Activated naive CD4-positive, alpha-beta T cell treated with anti-CD3 and anti-CD28 coated beads, Interleukin-2, amount 50 U/mL, for 72 hours (primary cell): ENCODE measurements around the gene SNX12. TPM values are rescaled to one million over a fixed set of nuclear protein-coding genes. Genes with fewer than 3 reads are reported as not detected.

Source experiments
- ATAC-seq, 2 donors: fragments of 150-1000 bp; cut with Tn5 transposase; 2 replicates each; pipeline ENCODE4 v1.10.0; 2021; ENCODE audit warnings: mild to moderate bottlenecking in 2 of 2, moderate library complexity in 2 of 2
- DNase-seq, 2 donors: peaks; one replicate each; pipeline ENCODE4 v3.0.0; 2021 to 2022; ENCODE audit warnings: low spot score in 2 of 2
- H3K27ac Mint-ChIP-seq, 2 donors: one replicate each; pipeline ENCODE4 v1.8.0; 2022; ENCODE audit warnings: mild to moderate bottlenecking in 2 of 2, mixed read lengths in 2 of 2
- H3K36me3 Mint-ChIP-seq, 2 donors: one replicate each; pipeline ENCODE4 v1.8.0; 2022; ENCODE audit warnings: mixed read lengths in 2 of 2
- H3K9me3 Mint-ChIP-seq, 2 donors: one replicate each; pipeline ENCODE4 v1.8.0; 2022; ENCODE audit warnings: mixed read lengths in 2 of 2
- total RNA-seq, 2 donors: library from RNA; stranded (reverse); gene quantifications; one replicate each; pipeline ENCODE4 v1.2.3, GENCODE V29; 2022

The SNX12 gene
- total RNA-seq, 2 donors from 2014 or later: 37.7 to 42.3 TPM

DNA sequence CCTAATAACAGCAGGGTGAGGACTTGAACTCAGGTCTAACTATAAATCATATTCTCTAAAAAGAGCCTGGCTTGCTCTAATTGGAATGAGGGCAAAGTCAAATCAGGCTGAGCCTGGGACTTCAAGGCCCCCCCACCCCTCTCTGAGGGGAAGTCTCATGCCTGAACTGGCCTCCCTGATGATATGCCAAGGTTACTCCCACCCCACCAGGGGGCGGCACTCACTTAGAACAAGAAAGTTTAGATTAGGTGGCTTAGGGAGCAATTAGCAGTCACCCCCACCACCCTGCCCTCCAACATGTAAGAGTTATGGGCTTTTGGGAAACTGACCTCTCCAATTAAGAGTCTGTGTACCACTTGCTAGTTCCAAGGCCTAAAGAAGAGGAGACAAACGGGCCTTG lies 30.2 kb upstream of the SNX12 start:
- H3K27ac Mint-ChIP-seq: no peak overlapping the region
- H3K9me3 Mint-ChIP-seq: no peaks in the 10 kb centered on the region
- peaks cover 0 to 5% of the 10 kb centered on the region in 2 donors for H3K36me3 Mint-ChIP-seq
- peak; percentile 30 to 37 for ATAC-seq
- DNase-seq: peak in 1 of 2 donors; percentile 69

DNA sequence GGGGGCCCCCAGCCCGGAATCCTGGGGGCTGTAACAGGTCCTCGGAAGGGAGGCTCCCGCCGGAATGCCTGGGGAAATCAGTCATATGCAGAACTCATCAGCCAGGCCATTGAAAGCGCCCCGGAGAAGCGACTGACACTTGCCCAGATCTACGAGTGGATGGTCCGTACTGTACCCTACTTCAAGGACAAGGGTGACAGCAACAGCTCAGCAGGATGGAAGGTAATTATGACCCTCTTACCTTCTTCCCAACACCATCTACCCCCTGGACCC lies 28.6 kb upstream of the SNX12 start:
- Mint-ChIP-seq H3K36me3 (peaks cover 0 to 5% of the 10 kb centered on the region in 2 donors), H3K9me3 (no peaks in the 10 kb centered on the region), H3K27ac (peak overlapping the region in 1 of 2 donors; percentile 90)
- no peak for ATAC-seq
- no peak for DNase-seq

DNA sequence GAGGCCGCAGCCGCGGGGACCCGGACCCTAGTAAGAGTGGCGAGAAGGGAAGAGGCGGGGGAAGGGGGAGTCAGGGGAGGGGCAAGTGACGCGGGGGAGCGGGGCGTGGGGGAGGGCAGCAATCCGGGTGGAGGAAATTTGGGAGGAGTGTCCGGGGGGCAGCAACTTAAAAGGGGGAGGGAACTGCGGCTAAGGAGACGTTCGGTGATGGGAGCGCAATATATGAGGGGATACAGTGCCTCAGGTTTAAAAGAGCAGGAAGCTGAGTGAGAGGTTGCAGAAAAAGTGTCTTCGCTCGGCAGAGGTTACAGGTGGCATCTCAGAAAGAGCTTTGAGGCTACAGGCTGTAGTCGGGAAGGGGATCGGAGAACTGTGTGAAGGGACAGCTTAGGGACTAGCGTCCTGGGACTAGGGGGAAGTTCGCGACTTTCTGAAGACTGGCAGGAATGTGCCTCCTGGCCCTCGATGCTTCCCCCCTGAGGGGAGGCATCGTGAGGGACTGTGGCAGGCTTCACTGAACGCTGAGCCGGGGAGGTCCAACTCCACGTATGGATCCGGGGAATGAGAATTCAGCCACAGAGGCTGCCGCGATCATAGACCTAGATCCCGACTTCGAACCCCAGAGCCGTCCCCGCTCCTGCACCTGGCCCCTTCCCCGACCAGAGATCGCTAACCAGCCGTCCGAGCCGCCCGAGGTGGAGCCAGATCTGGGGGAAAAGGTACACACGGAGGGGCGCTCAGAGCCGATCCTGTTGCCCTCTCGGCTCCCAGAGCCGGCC lies 28.0 kb upstream of the SNX12 start:
- DNase-seq (no peak), ATAC-seq (peak; percentile 65 to 68)
- Mint-ChIP-seq H3K27ac (peak overlapping the region; percentile 90 to 92), H3K36me3 (peaks cover 0 to 5% of the 10 kb centered on the region in 2 donors), H3K9me3 (no peaks in the 10 kb centered on the region)

DNA sequence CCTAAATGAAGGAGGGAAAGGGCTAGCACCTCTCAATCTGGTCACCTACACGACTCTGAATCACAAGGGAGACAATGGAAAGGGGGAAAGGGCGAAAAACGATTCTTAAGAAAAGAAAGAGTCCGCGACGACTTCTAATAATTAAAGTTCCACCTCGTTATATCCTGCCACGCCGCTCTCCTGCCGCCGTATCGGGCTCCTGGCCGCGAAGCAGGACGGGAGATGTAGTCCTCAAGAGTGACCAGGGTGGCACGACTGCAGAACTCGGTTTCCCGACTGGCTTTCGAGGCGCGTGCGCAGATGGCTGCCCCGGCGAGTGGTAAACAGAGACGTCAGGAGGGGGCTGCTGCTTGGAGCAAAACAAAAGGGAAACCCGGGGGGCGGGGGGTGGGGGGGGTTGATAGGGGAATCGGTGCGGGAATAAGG lies 27.4 kb upstream of the SNX12 start, which contains the start of gene FOXO4:
Gene FOXO4 (plus strand): TSS at position 297 of the 426 bp plus-strand sequence. CDS start 678 bp downstream, outside the sequence.
- peak; percentile 91 to 93 for ATAC-seq
- Mint-ChIP-seq H3K36me3 (peaks cover 0 to 5% of the 10 kb centered on the region in 2 donors), H3K9me3 (no peaks in the 10 kb centered on the region), H3K27ac (peak within 1 kb of the TSS; percentile 90 to 92)
- peak; percentile 79 to 83 for DNase-seq

DNA sequence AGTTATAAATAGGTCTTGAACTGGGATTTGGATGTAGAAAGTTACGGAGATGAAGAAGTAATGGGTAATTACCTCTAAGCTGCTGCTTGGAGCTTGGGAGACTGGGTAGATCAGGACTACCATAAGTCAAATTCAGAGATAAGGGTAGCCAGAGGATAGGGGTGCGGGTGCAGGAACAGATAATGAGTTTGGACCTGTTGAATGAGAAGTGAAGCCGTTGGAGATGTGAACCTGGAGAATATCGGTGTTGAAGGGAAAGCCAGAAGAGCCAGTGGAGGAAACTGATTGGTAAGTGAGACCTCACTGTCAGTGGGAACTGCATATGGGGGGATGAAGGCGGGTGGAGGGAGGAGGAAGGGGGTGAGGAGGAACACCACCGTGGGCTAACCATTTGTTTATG lies 26.9 kb upstream of the SNX12 start:
- Mint-ChIP-seq H3K9me3 (no peaks in the 10 kb centered on the region), H3K36me3 (peaks cover 0 to 5% of the 10 kb centered on the region in 2 donors), H3K27ac (peak overlapping the region; percentile 37 to 90)
- DNase-seq (no peak), ATAC-seq (no peak)

DNA sequence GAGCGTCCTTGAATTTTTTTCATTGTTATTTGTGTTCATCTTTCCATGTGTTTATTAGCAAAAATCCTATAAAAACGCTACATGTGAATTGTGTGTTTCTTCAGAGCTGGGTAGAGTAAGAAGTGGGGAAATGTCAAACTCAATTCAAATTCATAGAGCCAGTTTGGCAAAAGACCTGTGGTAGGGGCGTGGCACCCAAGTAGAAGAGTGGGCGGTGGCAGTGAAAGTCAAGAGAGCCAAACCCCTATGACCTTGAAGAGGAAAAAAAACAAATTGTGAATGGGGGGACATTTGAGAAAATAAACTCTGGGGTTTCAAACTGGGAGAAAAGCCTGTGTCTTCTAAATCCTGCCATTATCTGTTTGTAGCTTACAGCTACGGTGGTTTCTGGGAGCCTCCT lies 23.1 kb upstream of the SNX12 start:
- ATAC-seq (no peak), DNase-seq (no peak)
- H3K9me3 Mint-ChIP-seq: no peaks in the 10 kb centered on the region
- no peak overlapping the region for H3K27ac Mint-ChIP-seq
- peaks cover 0 to 4% of the 10 kb centered on the region in 2 donors for H3K36me3 Mint-ChIP-seq

DNA sequence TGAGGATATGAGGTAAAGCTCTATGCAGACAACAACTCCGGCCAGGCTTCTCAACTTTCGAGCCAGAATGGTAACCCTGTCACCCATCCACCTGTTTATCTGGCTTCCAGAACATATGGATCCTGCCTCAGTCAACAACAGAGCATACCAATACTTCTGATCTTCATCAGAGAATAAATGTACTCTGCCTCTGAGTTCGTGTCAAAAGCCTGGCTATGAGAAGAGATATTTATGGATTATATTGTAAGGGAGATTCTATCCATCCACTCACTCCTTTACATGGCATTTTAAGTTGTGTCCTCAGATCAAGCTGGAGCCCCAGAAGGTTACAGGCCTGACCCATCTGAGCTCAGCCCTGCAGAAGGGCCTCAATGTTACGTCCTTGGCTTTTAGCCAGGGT lies 17.8 kb upstream of the SNX12 start:
- Mint-ChIP-seq H3K9me3 (no peaks in the 10 kb centered on the region), H3K27ac (no peak overlapping the region)
- no peak for DNase-seq

DNA sequence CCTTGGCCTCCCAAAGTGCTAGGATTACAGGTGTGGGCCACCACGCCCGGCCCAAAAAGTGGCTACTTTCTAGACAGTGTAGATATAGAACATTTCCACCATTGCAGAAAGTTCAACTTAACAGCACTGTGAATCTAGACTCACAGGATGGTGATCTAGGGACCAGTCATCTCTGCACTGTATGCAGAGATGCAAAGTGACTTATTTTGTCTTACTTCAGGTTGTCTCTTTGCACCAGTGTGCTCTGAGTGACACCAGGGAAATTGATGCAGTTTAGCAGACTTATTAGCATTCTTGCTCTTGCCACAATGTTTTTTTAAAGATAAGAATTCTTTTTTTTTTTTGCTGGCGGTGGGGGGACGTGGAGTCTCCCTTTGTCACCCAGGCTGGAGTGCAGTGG lies 14.7 kb upstream of the SNX12 start:
- ATAC-seq: no peak
- DNase-seq: no peak
- H3K27ac Mint-ChIP-seq: no peak overlapping the region

More for the DNA sequence above, 17.8 kb upstream of the SNX12 start:
- ATAC-seq: no peak
- H3K36me3 Mint-ChIP-seq: no peaks in the 10 kb centered on the region

DNA sequence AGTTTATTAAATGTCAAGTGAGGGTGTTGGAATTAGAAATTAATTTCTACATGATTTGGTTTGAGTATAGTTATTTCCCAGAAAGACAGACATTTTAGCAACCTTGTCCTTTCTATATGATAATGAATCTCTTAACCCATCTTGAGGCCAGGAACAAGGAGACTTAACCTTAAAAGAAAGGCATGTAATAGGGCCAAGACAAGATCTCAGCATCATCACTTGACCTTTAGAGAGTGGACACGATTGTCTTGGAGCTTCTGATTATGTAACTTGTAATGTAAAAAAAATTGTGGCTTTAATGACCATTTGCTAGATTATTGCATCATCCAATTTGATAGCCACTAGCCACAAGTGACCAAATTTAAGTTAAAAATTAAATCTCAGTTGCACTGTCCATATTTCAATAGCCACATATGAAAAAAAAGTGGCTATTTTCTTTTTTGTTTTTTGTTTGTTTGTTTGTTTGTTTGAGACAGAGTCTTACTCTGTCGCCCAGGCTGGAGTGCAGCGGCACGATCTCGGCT lies 14.1 kb upstream of the SNX12 start:
- Mint-ChIP-seq H3K27ac (no peak overlapping the region), H3K9me3 (no peaks in the 10 kb centered on the region), H3K36me3 (no peaks in the 10 kb centered on the region)
- DNase-seq (no peak), ATAC-seq (no peak)

More for the DNA sequence above, 14.7 kb upstream of the SNX12 start:
- Mint-ChIP-seq H3K36me3 (no peaks in the 10 kb centered on the region), H3K9me3 (no peaks in the 10 kb centered on the region)

DNA sequence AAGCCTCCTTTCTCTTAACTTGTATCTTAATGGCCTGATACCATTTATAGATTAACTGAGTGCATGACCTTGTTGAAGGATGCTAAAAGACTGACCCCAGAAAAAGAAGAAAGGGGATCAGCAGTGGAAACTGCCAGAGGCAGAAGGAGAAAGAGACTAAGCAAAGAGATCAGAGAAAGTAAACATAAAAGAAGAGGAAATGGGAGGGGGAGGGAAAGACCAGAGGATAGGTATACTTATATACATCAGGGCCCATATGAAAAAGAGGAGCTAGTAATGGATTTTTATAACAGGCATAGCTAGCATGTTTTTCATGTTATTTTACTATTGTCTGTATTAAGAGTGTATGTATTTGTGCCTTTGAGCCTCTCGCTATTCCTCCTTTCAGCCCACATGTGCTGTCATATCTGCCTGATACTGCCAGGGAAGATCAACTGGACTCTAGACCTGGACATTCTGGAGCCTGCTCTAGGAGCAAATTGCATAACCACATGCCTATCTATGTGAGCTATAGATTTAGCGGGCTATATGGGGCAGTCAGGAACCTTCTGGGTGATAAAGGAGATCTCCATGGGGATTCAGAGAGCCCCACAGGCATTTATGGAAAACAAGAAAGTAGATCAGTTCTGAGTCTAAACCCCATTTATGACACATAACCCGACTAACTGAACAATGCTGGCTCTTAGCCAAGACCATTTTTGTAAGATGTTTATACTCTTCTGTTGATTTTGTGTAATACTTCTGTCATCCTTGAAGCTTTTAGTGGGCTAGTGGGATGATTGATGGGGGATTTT lies 13.4 kb upstream of the SNX12 start:
- peak; percentile 11 to 51 for ATAC-seq
- Mint-ChIP-seq H3K27ac (no peak overlapping the region), H3K9me3 (no peaks in the 10 kb centered on the region), H3K36me3 (no peaks in the 10 kb centered on the region)
- no peak for DNase-seq

DNA sequence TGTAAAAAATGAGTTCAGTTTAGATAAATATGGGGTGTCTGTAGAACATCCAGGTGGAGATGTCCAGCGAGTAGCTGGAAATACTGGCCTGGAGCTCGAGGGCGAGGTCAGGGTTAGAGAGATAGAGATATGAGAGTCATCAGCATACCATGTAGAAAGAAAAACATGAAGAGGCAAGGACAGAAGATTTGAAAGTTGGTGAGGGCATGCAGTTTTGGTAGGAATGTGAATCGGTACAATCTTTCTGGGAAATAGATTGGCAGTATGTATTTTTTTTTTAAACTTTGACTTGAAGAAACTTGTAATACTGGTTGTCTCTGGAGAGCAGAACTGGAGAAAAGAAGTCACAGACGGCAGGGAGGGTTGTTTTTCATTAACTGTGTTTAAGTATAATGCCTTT lies 2.4 kb upstream of the SNX12 start:
- no peak for DNase-seq
- Mint-ChIP-seq H3K36me3 (peaks cover 0 to 6% of the 10 kb centered on the region in 2 donors), H3K27ac (no peak overlapping the region), H3K9me3 (no peaks in the 10 kb centered on the region)
- ATAC-seq: no peak

DNA sequence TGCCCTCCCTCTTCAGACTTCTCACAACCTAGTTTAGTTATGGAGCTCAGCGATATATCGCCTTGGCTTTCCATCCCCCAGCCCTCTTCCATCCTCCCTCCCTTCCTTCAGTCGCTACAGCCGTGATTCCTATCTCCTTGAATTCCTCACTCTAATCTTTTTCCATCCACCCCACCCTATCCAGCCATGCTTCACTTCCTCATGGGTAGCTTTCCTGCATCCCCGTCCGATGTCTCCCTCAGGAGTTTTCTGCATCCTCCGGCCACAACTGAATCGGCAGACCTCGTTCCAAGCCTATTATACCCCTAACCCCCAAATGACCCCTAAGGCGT lies 456 bp downstream of the SNX12 start:
- ATAC-seq (no peak), DNase-seq (no peak)
- peaks cover 6 to 9% of the 10 kb centered on the region in 2 donors for H3K36me3 Mint-ChIP-seq
- H3K27ac Mint-ChIP-seq: peak overlapping the region; percentile 93 to 94
- no peaks in the 10 kb centered on the region for H3K9me3 Mint-ChIP-seq

DNA sequence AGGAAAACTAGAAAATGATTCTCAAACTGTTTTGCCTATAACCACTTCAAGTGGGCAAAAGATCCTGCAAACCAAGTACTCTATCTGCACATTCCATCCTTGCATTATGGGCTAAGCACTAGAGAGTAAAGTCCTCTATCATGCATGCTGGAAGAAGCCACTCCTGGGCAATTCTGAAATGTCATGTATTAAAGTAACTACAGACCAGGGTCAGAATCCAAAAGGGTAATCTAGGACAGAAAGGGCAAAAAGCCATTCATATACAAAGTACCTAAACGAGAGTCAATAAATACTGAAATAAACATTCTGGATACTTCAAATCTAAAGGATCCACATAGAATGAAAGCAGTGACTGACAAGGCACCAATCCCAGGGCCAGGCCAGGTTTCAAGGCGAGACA lies 1.0 kb downstream of the SNX12 start:
- Mint-ChIP-seq H3K27ac (peak overlapping the region in 1 of 2 donors; percentile 93), H3K9me3 (no peaks in the 10 kb centered on the region), H3K36me3 (peaks cover 6 to 9% of the 10 kb centered on the region in 2 donors)
- ATAC-seq (no peak), DNase-seq (no peak)

DNA sequence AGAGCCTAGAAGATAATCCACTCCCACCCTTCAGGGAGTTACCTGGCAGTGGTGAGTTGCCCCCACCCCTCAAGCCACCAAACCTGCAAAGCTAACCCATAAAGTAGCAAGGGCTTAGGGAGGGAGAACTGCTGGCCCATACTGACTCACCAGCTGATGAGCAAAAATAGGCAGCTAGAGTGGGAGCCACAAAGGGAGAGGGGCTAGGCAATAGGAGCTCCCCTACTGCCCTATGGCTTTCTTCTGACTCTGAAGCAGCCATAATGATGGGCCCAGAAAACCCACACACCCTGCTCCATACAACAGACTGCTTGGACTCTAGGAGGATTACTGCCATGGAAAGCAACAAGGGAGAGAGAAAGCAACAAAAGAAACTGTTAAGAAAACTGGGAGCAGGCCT lies 8.0 kb downstream of the SNX12 start:
- peaks cover 7 to 22% of the 10 kb centered on the region in 2 donors for H3K36me3 Mint-ChIP-seq
- DNase-seq: no peak
- H3K9me3 Mint-ChIP-seq: no peaks in the 10 kb centered on the region
- ATAC-seq: peak in 1 of 2 donors; percentile 46
- no peak overlapping the region for H3K27ac Mint-ChIP-seq

DNA sequence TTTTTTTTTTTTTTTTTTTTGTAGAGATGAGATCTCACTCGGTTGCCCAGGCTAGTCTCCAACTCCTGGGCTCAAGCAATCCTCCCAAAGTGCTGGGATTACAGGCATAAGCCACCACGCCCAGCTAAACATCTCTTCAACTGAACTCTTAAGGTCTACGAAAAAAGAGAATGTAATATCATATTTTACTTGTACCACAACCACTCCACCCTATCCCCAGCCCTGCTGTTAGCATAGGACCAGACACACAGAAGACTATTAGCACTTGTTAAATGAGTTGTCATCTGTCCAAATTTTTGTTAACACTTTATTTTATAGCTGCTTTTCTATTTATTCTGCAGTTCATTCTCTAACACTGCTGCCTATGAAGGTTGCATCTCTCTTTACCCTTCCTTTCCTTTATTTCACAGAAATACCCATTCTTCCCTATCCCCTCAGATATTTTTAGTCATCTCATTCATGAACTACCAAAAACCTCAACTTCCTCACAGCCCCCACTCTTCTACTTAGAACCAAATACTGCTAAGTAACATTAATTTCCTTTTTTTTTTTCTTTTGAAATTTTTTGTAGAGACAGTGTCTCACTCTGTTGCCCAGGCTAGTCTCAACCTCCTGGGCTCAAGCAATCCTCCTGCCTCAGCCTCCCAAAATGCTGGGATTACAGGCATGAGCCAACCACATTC lies 10.1 kb downstream of the SNX12 start:
- H3K27ac Mint-ChIP-seq: peak overlapping the region in 1 of 2 donors; percentile 35
- peaks cover 7 to 13% of the 10 kb centered on the region in 2 donors for H3K36me3 Mint-ChIP-seq
- no peaks in the 10 kb centered on the region for H3K9me3 Mint-ChIP-seq

DNA sequence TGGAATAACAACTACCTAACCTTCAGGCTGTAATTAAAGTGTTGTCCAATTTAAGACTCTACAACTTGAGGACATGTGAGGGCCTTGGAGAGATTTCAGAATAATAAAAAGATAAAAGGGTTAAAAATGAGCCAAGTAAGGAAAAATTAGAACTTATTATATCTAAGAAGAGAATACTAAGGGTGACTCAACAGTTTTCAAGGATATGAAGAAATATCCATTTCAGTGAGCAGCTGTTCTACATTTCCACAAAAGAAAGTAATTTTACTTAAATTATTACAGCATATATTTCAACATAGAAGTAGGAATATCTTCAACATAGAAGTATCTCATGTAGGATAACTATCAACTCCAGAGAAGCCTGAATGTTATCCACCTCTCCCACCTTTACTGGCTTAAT lies 11.3 kb downstream of the SNX12 start:
- Mint-ChIP-seq H3K9me3 (no peaks in the 10 kb centered on the region), H3K27ac (no peak overlapping the region), H3K36me3 (peaks cover 7 to 13% of the 10 kb centered on the region in 2 donors)
- DNase-seq: no peak
- ATAC-seq: no peak

More for the DNA sequence above, 10.1 kb downstream of the SNX12 start:
- no peak for DNase-seq
- no peak for ATAC-seq

DNA sequence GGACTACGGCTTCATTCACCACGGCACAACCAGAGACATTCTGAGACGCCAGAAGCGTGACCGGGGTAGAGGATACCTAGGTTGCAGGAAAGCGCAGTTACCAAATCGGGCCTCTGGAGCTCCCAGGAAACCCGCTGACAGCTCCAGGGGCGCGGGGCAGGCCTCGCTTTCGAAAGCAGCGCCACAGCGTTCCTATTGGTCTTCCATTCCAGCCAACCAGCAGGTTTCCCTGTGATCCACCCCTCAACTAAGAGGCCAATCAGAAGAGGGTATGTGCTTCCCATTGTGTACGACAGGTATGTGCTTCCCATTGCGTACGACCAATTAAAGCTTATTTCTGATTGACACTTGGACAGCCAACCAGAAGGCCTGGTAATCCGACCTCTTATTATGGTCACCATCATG lies 14.9 kb downstream of the SNX12 start:
- Mint-ChIP-seq H3K9me3 (no peaks in the 10 kb centered on the region), H3K36me3 (peaks cover 3 to 4% of the 10 kb centered on the region in 2 donors), H3K27ac (no peak overlapping the region)
- peak; percentile 43 to 69 for ATAC-seq
- no peak for DNase-seq
